RWPE2 (cell line): ENCODE data around the gene FYB1.

ENCODE experiments used
- ATAC-seq: fragments of 200-7000 bp; cut with Tn5 transposase; 3 replicates; pipeline ENCODE4 v1.9.1; 2021; ENCODE audit warnings: low read depth
- DNase-seq: peaks from one replicate; pipeline ENCODE4 v3.0.0-alpha.2; 2020; ENCODE audit warnings: low spot score
- H3K27ac ChIP-seq: fragments of 450-650 bp; 2 replicates; pipeline ENCODE4 v1.5.1; 2017; ENCODE audit warnings: mild to moderate bottlenecking; ENCODE audit not compliant: poor library complexity, severe bottlenecking
- H3K27me3 ChIP-seq: fragments of 250-450 bp; sonication (Bioruptor Pico); 2 replicates; pipeline ENCODE4 v1.5.1; 2021; ENCODE audit warnings: mild to moderate bottlenecking, moderate library complexity; ENCODE audit not compliant: insufficient read depth, poor library complexity, severe bottlenecking
- H3K36me3 ChIP-seq: fragments of 250-450 bp; sonication (Bioruptor Pico); 2 replicates; pipeline ENCODE4 v1.5.1; 2020; ENCODE audit warnings: low read depth, mild to moderate bottlenecking, moderate library complexity
- H3K4me1 ChIP-seq: fragments of 250-450 bp; sonication (Bioruptor Pico); 2 replicates; pipeline ENCODE4 v1.5.1; 2021; ENCODE audit warnings: mild to moderate bottlenecking, moderate library complexity; ENCODE audit not compliant: insufficient read depth, poor library complexity, severe bottlenecking
- H3K4me3 ChIP-seq: fragments of 250-450 bp; sonication (Bioruptor Pico); 2 replicates; pipeline ENCODE4 v1.5.1; 2021; ENCODE audit warnings: mild to moderate bottlenecking, moderate library complexity; ENCODE audit not compliant: severe bottlenecking
- H3K9me3 ChIP-seq: fragments of 250-450 bp; sonication (Bioruptor Pico); 2 replicates; pipeline ENCODE4 v1.5.1; 2021; ENCODE audit warnings: mild to moderate bottlenecking, moderate library complexity; ENCODE audit not compliant: severe bottlenecking
- TF ChIP-seq, protein P1 (sequence below): fragments of 450-650 bp; IDR thresholded peaks from one replicate; pipeline ENCODE4 v1.5.1; 2017; ENCODE audit warnings: mild to moderate bottlenecking, moderate library complexity; ENCODE audit not compliant: poor library complexity, severe bottlenecking

Gene FYB1

DNA sequence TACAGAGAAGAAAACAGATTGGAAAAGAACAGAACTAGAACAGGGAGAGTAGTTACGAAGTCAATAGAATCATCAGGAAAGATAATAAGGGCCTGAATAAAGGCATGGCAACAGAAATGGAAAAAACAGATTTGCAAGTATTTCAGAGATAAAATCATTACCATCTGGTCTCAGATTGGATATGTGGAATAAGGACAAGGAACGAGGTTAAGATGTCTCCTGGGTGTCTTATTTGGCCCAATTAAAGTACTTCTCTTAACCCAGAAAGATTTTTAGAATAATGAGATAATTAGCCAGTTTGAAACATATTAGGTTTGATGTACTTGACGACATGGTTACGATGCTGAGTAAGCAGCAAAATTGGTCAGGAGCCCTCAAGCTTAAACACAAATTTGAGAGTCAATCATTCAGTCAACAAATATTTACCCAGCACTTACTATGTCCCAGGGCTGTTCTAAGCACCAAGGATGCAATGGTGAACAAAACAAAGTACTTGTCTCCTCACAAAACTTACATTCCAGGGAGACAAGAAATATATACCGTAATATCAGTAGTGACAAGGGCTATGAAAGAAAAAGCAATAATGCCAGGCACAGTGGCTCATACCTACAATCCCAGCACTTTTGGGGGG, 163.5 kb downstream of the FYB1 start:
- Histone ChIP-seq H3K36me3 (no peaks in the 10 kb centered on the region), H3K27me3 (no peaks in the 10 kb centered on the region), H3K4me1 (peaks cover 5% of the 10 kb centered on the region), H3K4me3 (no peak overlapping the region), H3K27ac (no peak overlapping the region), H3K9me3 (no peaks in the 10 kb centered on the region)
- TF ChIP-seq, protein P1, sequence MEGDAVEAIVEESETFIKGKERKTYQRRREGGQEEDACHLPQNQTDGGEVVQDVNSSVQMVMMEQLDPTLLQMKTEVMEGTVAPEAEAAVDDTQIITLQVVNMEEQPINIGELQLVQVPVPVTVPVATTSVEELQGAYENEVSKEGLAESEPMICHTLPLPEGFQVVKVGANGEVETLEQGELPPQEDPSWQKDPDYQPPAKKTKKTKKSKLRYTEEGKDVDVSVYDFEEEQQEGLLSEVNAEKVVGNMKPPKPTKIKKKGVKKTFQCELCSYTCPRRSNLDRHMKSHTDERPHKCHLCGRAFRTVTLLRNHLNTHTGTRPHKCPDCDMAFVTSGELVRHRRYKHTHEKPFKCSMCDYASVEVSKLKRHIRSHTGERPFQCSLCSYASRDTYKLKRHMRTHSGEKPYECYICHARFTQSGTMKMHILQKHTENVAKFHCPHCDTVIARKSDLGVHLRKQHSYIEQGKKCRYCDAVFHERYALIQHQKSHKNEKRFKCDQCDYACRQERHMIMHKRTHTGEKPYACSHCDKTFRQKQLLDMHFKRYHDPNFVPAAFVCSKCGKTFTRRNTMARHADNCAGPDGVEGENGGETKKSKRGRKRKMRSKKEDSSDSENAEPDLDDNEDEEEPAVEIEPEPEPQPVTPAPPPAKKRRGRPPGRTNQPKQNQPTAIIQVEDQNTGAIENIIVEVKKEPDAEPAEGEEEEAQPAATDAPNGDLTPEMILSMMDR = no peak
- no peak for DNase-seq
- ATAC-seq = no peak
